Kidney epithelial cell (primary cell): Measurements from ENCODE around the gene CD1D. TPM values are rescaled to one million over a fixed set of nuclear protein-coding genes. Genes with fewer than 3 reads are reported as not detected.

Experiments used
- DNase-seq: peaks from one replicate; pipeline ENCODE4 v3.0.0-alpha.2; 2010; ENCODE audit warnings: low read depth
- H3K27me3 ChIP-seq: 2 replicates; pipeline ENCODE4 v1.6.0; 2011; ENCODE audit warnings: low read length; ENCODE audit not compliant: control insufficient read depth, insufficient read depth
- H3K36me3 ChIP-seq: 2 replicates; pipeline ENCODE4 v1.5.1; 2011; ENCODE audit warnings: low read length; ENCODE audit not compliant: control insufficient read depth, insufficient read depth
- H3K4me3 ChIP-seq: 2 replicates; pipeline ENCODE4 v1.5.1; 2011; ENCODE audit warnings: low read depth, mild to moderate bottlenecking, control low read depth, low read length
- CTCF ChIP-seq: IDR thresholded peaks from 2 replicates; pipeline ENCODE4 v1.5.1; 2011; ENCODE audit warnings: mild to moderate bottlenecking, moderate library complexity, low read length, control low read depth, inconsistent platforms; ENCODE audit not compliant: insufficient read depth, poor library complexity, severe bottlenecking
- total RNA-seq: library from RNA; depleted of rRNA; stranded (reverse); fragments of >200 nt; gene quantifications from 2 replicates; pipeline ENCODE4 v1.2.3, GENCODE V29; 2015

Gene CD1D
- total RNA-seq, 1 donor from 2014 or later: 0.67 TPM

- peak overlapping the region; percentile 51 for H3K4me3 ChIP-seq
- no peak for TF ChIP-seq CTCF
- DNase-seq: peak; percentile 19
- H3K36me3 ChIP-seq: no peaks in the 10 kb centered on the region
- peaks cover 16% of the 10 kb centered on the region for H3K27me3 ChIP-seq
Observed at GRCh38 chr1:158177700-158178450, 2.8 kb upstream of the CD1D start.

DNA sequence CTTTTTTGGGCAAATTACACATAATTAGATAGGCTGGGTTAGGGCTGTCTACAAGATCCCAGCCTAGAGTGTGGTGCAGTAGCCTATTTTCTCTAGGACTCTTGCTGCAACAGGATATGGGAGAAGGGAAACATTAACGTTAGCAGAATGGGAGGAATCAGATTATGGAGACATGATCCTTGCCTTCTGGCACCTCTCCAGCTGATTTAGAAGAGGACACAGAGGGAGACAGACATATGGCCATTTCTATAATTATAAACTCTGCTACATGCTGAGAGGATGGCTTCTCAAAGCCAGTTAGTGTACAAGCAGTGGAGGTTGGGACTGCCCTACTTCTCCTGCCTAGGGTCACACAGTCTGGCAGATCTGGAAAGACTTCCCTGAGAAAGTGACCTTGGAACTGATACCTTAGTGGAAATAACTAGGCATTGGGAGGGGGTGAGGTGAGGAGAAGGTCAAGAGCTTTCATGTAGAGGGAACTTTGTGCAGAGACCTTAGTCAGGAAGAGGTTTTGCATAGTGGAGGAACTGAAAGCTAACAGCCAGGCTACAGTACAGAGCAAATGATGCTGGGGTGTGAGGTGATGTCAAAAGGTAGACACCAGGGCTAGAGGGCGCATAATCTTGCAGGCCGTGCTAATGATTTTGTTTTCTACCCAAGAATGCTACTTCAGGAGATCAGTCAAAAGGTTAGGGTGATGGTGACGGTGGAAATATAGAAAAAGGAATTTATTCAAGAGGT, 1.2 kb upstream of the CD1D start:
- Histone ChIP-seq H3K27me3 (peaks cover 20% of the 10 kb centered on the region), H3K4me3 (no peak overlapping the region), H3K36me3 (no peaks in the 10 kb centered on the region)
- no peak for TF ChIP-seq CTCF
- no peak for DNase-seq

GRCh38 chr1:158181577-158181922, 855 bp downstream of the CD1D start:
- H3K36me3 ChIP-seq: no peaks in the 10 kb centered on the region
- H3K27me3 ChIP-seq: peaks cover 20% of the 10 kb centered on the region
- no peak for TF ChIP-seq CTCF
- DNase-seq: no peak
- H3K4me3 ChIP-seq: peak overlapping the region; percentile 47

DNA sequence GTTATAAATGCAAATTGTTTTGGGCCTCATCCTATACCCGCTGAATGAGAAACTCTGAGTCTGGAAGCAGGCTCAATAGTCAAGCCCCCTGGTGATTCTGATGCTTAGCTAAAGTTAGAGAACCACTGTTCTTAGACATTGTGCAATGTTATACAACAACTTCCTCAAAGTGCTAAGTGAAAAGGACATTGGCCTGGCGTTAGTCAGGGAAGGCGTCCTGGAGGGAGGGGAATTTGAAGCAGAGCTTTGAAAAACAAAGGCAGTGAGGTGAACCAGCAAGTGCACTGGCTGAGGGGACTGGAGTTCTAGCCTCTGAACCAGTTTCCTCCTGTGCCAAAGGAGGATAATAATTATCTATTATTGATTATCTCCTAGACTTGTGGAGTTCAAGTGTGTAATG, 5.1 kb downstream of the CD1D start:
- no peaks in the 10 kb centered on the region for H3K36me3 ChIP-seq
- no peak for TF ChIP-seq CTCF
- peaks cover 17% of the 10 kb centered on the region for H3K27me3 ChIP-seq
- no peak for DNase-seq
- no peak overlapping the region for H3K4me3 ChIP-seq

DNA sequence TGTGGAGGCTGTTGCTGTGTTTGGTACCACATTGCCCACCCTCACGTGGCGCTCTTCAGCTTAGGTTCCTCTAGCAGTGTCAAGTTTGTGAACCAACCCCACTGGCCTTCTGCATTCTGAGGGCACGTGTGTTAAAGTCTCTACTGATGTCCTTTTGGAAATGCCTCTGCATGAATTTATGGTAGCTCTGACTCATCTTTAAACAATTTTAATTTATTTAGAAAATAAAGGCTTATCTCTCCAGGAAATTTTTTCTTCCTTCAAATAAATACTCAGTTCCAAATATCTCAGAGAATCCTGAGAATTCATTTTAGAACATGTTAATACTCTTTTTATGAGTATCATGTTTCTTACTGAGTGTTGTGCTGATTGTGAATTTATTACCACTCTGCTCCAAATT, 5.5 kb downstream of the CD1D start:
- H3K4me3 ChIP-seq: no peak overlapping the region
- TF ChIP-seq CTCF: no peak
- H3K36me3 ChIP-seq: no peaks in the 10 kb centered on the region
- DNase-seq: no peak
- peaks cover 13% of the 10 kb centered on the region for H3K27me3 ChIP-seq
